K562 (cell line): ENCODE results near the gene VSIG4. TPM values are rescaled to one million over a fixed set of nuclear protein-coding genes. Genes with fewer than 3 reads are reported as not detected.

ENCODE experiments used
- BRD4 ChIP-seq: fragments of 200-600 bp; sonication (generic); IDR thresholded peaks from 2 replicates; pipeline ENCODE4 v1.6.1; 2017; ENCODE audit warnings: inconsistent platforms
- COPS2 ChIP-seq: fragments of 450-650 bp; conservative IDR thresholded peaks from 2 replicates; pipeline ENCODE4 v1.6.1; 2016; ENCODE audit warnings: mild to moderate bottlenecking, moderate library complexity
- GABPB2 ChIP-seq: fragments of 250-450 bp; sonication (Bioruptor Pico); conservative IDR thresholded peaks from 2 replicates; pipeline ENCODE4 v1.5.1; 2021; ENCODE audit warnings: mild to moderate bottlenecking
- GATAD2A ChIP-seq: fragments of 450-650 bp; IDR thresholded peaks from 2 replicates; pipeline ENCODE4 v1.6.1; 2017
- IRF2 ChIP-seq: sonication (generic); formaldehyde crosslinking; IDR thresholded peaks from 2 replicates; pipeline ENCODE4 v1.8.1; 2022; ENCODE audit warnings: mild to moderate bottlenecking, missing genetic modification reagents
- JUND ChIP-seq, 2 experiments: IDR thresholded peaks; 2 replicates in 1 of 2; 3 replicates in 1 of 2; pipeline ENCODE4 v1.6.1; 2011; ENCODE audit warnings: borderline replicate concordance in 2 of 2, low read depth in 2 of 2, low read length in 2 of 2, improper control_type of control experiment in 1 of 2, missing biosample characterization in 1 of 2, missing genetic modification characterization in 1 of 2, missing genetic modification reagents in 1 of 2
- MYNN ChIP-seq, 2 experiments: sonication (generic); formaldehyde crosslinking in 1 of 2; IDR thresholded peaks; 2 replicates each; pipeline versions ENCODE4 v1.5.0 to v1.6.1; 2016 to 2020; ENCODE audit warnings: antibody characterized with exemption in 1 of 2, missing genetic modification reagents in 1 of 2
- RB1 ChIP-seq: fragments of 450-650 bp; IDR thresholded peaks from 2 replicates; pipeline ENCODE4 v1.6.1; 2017; ENCODE audit warnings: low read depth, mild to moderate bottlenecking
- SMAD3 ChIP-seq: fragments of 450-650 bp; formaldehyde crosslinking; conservative IDR thresholded peaks from 2 replicates; pipeline ENCODE4 v1.4.0; 2020; ENCODE audit warnings: mild to moderate bottlenecking
- SMARCA4 ChIP-seq: fragments of 450-650 bp; IDR thresholded peaks from 2 replicates; pipeline ENCODE4 v1.6.1; 2016
- ZKSCAN8 ChIP-seq: fragments of 200-800 bp; sonication (Bioruptor generic); IDR thresholded peaks from 2 replicates; pipeline ENCODE4 v1.6.1; 2016; ENCODE audit warnings: missing genetic modification characterization, missing compliant biosample characterization
- ZNF75A ChIP-seq: fragments of 450-650 bp; formaldehyde crosslinking; IDR thresholded peaks from 2 replicates; pipeline ENCODE4 v1.4.0; 2020; ENCODE audit warnings: mild to moderate bottlenecking
- polyA plus RNA-seq, 8 experiments: library from polyadenylated mRNA; depleted of rRNA in 4 of 8; stranded (reverse) in 5 of 8; unstranded in 3 of 8; fragments of >200 nt; fragmentation: Nextera tagmentation in 2 of 8; fragmentation: Illumina TruSeq in 1 of 8; extraction: Ambion mirVana in 2 of 8; extraction: Trizol in 1 of 8; gene quantifications; 2 replicates each; pipeline versions ENCODE4 v1.2.1 to v1.2.3, GENCODE V29; 2011 to 2014; ENCODE audit warnings: inconsistent platforms in 1 of 8, missing spikeins in 1 of 8
- total RNA-seq, 7 experiments: library from RNA; depleted of rRNA in 6 of 7; stranded (reverse); fragments of >200 nt in 6 of 7; fragmentation: Illumina TruSeq in 2 of 7; extraction: Trizol in 2 of 7; gene quantifications; 2 replicates each; pipeline versions ENCODE4 v1.2.1 to v1.2.3, GENCODE V29; 2011 to 2021; ENCODE audit warnings: low replicate concordance in 1 of 7
- TF ChIP-seq, protein P1 (sequence below): fragments of 450-650 bp; formaldehyde crosslinking; conservative IDR thresholded peaks from 2 replicates; pipeline ENCODE4 v1.4.0; 2022; ENCODE audit warnings: mild to moderate bottlenecking, missing genetic modification characterization
- TF ChIP-seq, protein P2 (sequence below): fragments of 250-450 bp; sonication (Bioruptor Pico); IDR thresholded peaks from 2 replicates; pipeline ENCODE4 v1.5.0; 2022; ENCODE audit warnings: mild to moderate bottlenecking
- TF ChIP-seq, protein P3 (sequence below), 2 experiments: fragments of 450-650 bp; IDR thresholded peaks; 2 replicates each; pipeline ENCODE4 v1.6.1; 2016
- TF ChIP-seq, protein P4 (sequence below): IDR thresholded peaks from 2 replicates; pipeline ENCODE4 v1.6.1; 2016; ENCODE audit warnings: missing genetic modification characterization, missing compliant biosample characterization

Gene VSIG4
- total and polyA plus RNA-seq, 9 of the 15 experiments (the other 6 are each of a cell fraction or from before 2014, with no cell fraction given), result 0.22 to 1.6 (median 0.46) TPM; not detected in 1

DNA sequence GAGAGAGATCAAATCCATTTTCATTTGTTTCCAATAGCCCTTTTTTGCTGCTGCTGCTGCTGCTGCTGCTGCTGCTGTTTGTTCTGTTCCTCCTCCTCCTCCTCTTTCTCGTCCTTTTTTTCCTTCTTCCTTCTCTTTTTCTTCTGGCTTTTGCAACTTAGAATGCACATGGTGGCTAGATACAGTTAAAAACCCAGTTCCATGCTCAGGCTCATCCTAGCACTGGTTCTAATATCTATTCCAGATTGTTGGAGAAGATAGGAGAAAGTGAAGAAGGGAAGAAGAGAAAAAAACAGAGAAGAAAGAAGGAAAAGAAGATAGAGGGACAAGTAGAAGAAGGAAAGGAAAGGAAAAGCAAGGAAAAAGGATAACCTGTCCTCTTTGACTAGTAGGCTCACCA lies 39.7 kb downstream of the VSIG4 start (continued):
- TF ChIP-seq SMAD3 (CRISPR knock-in tag) (no peak), MYNN (IDR thresholded peaks at IDR 0.05) (no peak), MYNN (CRISPR knock-in tag; IDR thresholded peaks at IDR 0.05) (no peak), ZNF75A (no peak), IRF2 (CRISPR knock-in tag) (no peak), GATAD2A (no peak), RB1 (no peak), SMARCA4 (no peak), BRD4 (peak; percentile 85; the same call in 1 of the 2 replicates), JUND (IDR thresholded peaks at IDR 0.05; ENCODE audit: borderline replicate concordance, low read depth, low read length) (no peak), JUND (tag; IDR thresholded peaks at IDR 0.05; ENCODE audit: borderline replicate concordance, low read depth, low read length) (no peak), GABPB2 (CRISPR knock-in tag) (no peak), COPS2 (no peak), ZKSCAN8 (CRISPR knock-in tag) (no peak)
- TF ChIP-seq, protein P1, sequence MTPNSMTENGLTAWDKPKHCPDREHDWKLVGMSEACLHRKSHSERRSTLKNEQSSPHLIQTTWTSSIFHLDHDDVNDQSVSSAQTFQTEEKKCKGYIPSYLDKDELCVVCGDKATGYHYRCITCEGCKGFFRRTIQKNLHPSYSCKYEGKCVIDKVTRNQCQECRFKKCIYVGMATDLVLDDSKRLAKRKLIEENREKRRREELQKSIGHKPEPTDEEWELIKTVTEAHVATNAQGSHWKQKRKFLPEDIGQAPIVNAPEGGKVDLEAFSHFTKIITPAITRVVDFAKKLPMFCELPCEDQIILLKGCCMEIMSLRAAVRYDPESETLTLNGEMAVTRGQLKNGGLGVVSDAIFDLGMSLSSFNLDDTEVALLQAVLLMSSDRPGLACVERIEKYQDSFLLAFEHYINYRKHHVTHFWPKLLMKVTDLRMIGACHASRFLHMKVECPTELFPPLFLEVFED, result 0 out of 2 replicates have a peak, but pooled peaks have one; percentile 26
- TF ChIP-seq, protein P2, sequence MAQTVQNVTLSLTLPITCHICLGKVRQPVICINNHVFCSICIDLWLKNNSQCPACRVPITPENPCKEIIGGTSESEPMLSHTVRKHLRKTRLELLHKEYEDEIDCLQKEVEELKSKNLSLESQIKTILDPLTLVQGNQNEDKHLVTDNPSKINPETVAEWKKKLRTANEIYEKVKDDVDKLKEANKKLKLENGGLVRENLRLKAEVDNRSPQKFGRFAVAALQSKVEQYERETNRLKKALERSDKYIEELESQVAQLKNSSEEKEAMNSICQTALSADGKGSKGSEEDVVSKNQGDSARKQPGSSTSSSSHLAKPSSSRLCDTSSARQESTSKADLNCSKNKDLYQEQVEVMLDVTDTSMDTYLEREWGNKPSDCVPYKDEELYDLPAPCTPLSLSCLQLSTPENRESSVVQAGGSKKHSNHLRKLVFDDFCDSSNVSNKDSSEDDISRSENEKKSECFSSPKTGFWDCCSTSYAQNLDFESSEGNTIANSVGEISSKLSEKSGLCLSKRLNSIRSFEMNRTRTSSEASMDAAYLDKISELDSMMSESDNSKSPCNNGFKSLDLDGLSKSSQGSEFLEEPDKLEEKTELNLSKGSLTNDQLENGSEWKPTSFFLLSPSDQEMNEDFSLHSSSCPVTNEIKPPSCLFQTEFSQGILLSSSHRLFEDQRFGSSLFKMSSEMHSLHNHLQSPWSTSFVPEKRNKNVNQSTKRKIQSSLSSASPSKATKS (CRISPR knock-in tag), result peak; percentile 8; the same call in 1 of the 2 replicates
- TF ChIP-seq, protein P3, sequence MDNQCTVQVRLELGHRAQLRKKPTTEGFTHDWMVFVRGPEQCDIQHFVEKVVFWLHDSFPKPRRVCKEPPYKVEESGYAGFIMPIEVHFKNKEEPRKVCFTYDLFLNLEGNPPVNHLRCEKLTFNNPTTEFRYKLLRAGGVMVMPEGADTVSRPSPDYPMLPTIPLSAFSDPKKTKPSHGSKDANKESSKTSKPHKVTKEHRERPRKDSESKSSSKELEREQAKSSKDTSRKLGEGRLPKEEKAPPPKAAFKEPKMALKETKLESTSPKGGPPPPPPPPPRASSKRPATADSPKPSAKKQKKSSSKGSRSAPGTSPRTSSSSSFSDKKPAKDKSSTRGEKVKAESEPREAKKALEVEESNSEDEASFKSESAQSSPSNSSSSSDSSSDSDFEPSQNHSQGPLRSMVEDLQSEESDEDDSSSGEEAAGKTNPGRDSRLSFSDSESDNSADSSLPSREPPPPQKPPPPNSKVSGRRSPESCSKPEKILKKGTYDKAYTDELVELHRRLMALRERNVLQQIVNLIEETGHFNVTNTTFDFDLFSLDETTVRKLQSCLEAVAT (IDR thresholded peaks at IDR 0.05), result peak; percentile 81 to 91
- TF ChIP-seq, protein P4, sequence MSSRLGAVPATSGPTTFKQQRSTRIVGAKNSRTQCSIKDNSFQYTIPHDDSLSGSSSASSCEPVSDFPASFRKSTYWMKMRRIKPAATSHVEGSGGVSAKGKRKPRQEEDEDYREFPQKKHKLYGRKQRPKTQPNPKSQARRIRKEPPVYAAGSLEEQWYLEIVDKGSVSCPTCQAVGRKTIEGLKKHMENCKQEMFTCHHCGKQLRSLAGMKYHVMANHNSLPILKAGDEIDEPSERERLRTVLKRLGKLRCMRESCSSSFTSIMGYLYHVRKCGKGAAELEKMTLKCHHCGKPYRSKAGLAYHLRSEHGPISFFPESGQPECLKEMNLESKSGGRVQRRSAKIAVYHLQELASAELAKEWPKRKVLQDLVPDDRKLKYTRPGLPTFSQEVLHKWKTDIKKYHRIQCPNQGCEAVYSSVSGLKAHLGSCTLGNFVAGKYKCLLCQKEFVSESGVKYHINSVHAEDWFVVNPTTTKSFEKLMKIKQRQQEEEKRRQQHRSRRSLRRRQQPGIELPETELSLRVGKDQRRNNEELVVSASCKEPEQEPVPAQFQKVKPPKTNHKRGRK (tag), result peak; percentile 80
